Mucosa of stomach (tissue), 1 donor: ENCODE data around the gene EFHC1.
"Not testable (repeated sequence)": the region's sequence is repeated elsewhere in the genome, so short reads cannot be mapped to it uniquely, and the experiment has no call there.

ENCODE experiments used
- H3K27me3 ChIP-seq: one replicate; pipeline ENCODE4 v1.7.0; 2013; ENCODE audit warnings: mild to moderate bottlenecking, low read length; ENCODE audit not compliant: control insufficient read depth, insufficient read depth
- H3K36me3 ChIP-seq: one replicate; pipeline ENCODE4 v1.7.0; 2013; ENCODE audit warnings: low read length; ENCODE audit not compliant: control insufficient read depth, insufficient read depth
- H3K4me1 ChIP-seq: one replicate; pipeline ENCODE4 v1.7.0; 2013; ENCODE audit warnings: mild to moderate bottlenecking, low read length; ENCODE audit not compliant: control insufficient read depth, insufficient read depth
- H3K4me3 ChIP-seq: one replicate; pipeline ENCODE4 v1.7.0; 2013; ENCODE audit warnings: low read length
- H3K9ac ChIP-seq: one replicate; pipeline ENCODE4 v1.7.0; 2013; ENCODE audit warnings: mild to moderate bottlenecking, low read length, moderate library complexity
- H3K9me3 ChIP-seq: one replicate; pipeline ENCODE4 v1.7.0; 2013; ENCODE audit warnings: mild to moderate bottlenecking, low read length, moderate library complexity; ENCODE audit not compliant: control insufficient read depth
- donor health status: Pancreatic carcinoma.

The EFHC1 gene

DNA sequence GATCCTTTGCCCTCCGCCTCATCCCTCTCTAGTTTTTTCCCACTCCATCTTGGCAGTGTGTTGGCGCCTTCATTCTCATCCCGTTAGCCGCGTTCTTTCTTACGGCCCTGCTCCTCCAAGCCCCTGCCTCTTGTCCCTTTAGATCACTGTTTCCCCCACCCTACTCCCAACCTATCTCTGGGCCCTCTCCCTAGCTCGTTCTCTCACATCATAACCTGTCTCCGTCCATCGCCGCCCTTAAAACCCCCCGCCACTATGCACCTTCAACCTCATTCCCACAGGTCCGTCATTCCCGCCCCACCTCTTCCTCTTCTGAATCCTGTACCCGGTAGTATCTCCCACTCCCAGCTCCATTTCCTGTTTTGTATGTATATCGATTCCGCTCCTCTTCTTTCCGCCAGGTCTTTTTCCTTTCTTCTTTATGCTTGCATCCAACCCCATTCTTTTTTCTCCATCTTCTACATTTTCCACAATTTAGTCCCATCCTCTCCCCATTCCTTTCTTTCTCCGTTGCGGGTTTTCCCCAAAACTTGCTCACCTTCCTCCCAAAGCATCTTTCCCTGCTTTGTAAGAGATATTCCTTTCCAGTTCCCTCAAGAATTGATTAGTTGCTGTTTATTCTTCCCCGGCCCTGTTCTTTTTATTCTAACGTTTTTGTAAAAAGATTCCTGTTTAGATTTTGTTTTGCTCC lies 671 bp downstream of the EFHC1 start:
- Histone ChIP-seq H3K9ac (peak overlapping the region; percentile 80), H3K4me3 (peak overlapping the region; percentile 89), H3K9me3 (no peaks in the 10 kb centered on the region), H3K27me3 (no peaks in the 10 kb centered on the region), H3K4me1 (peaks cover 30% of the 10 kb centered on the region), H3K36me3 (no peaks in the 10 kb centered on the region)

DNA sequence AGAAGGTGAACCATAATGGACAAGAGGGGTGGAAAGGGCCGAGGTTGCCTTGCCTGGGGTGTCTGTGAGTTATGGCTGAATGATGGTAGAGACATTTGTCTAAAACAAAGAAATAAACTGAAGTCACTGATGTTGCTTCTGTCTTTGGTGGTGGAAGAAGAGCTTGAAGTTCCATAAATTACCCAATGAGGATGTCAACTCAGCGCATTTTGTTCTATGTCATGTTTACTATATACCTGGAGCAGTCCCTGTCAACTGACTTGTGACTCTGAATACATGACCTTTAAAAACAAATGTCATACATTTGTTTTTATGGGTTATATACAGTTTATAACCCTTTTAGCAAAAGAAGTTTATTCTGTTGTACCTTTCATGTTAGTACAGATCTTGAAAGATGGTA lies 2.0 kb downstream of the EFHC1 start:
- no peak overlapping the region for H3K9ac ChIP-seq
- H3K4me3 ChIP-seq: no peak overlapping the region
- H3K9me3 ChIP-seq: no peaks in the 10 kb centered on the region
- H3K27me3 ChIP-seq: no peaks in the 10 kb centered on the region
- no peaks in the 10 kb centered on the region for H3K36me3 ChIP-seq
- peaks cover 19% of the 10 kb centered on the region for H3K4me1 ChIP-seq

DNA sequence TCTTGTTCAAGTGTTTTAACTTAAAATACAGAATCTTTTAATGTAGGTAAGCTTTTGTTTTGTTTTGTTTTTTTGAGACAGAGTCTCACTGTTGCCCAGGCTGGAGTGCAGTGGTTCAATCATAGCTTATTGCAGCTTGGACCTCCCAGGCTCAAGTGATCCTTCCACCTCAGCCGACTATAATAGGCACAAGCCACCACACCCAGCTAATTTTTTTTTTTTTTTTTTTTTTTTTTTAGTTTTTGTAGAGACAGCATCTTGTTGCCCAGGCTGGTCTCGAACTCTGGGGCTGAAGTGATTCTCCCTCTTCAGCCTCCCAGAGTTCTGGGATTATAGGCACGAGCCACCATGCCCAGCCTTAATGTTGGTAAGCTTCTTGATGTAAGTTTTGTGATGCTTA lies 3.3 kb downstream of the EFHC1 start:
- Histone ChIP-seq H3K36me3 (no peaks in the 10 kb centered on the region), H3K9ac (no peak overlapping the region), H3K4me1 (peaks cover 7% of the 10 kb centered on the region), H3K4me3 (no peak overlapping the region), H3K27me3 (no peaks in the 10 kb centered on the region), H3K9me3 (no peaks in the 10 kb centered on the region)

DNA sequence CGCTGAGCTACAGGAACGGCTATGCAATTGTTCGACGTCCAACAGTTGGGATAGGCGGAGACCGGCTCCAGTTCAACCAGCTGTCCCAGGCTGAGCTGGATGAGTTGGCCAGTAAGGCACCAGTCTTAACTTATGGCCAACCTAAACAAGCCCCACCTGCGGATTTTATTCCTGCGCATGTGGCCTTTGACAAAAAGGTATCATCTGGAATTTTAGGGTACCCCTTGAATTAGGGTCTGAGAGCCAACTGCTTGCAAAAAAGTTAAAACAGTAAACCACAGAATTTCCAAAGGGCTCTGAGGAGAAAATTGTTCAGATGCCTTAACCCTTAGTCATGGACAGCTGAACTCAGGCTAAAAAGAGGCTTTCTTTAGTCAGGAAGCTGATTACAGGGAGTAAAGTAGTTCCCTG lies 3.8 kb downstream of the EFHC1 start:
- no peaks in the 10 kb centered on the region for H3K9me3 ChIP-seq
- H3K4me1 ChIP-seq: peaks cover 7% of the 10 kb centered on the region
- no peaks in the 10 kb centered on the region for H3K36me3 ChIP-seq
- H3K9ac ChIP-seq: no peak overlapping the region
- no peak overlapping the region for H3K4me3 ChIP-seq
- no peaks in the 10 kb centered on the region for H3K27me3 ChIP-seq

DNA sequence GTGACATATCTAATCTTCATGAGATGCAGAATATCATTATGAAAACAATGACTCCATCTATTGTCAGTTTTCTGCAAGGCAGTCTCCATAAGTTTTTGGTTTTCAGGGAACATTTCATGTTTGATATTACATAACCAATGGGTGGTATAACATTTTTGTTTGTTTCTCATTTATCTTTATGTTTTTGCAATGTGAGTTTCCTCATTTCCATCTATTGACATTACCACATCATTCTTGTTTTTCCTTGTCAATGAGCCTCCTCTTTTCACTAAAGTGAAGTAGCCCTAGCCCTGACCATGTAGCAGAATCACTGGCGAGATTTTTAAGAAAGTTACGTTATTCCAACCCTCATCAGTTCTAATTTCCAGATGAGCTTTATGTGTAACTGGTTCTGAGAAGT lies 4.4 kb downstream of the EFHC1 start:
- no peaks in the 10 kb centered on the region for H3K36me3 ChIP-seq
- H3K4me1 ChIP-seq: peaks cover 2% of the 10 kb centered on the region
- no peak overlapping the region for H3K9ac ChIP-seq
- H3K4me3 ChIP-seq: no peak overlapping the region
- no peaks in the 10 kb centered on the region for H3K9me3 ChIP-seq
- no peaks in the 10 kb centered on the region for H3K27me3 ChIP-seq

DNA sequence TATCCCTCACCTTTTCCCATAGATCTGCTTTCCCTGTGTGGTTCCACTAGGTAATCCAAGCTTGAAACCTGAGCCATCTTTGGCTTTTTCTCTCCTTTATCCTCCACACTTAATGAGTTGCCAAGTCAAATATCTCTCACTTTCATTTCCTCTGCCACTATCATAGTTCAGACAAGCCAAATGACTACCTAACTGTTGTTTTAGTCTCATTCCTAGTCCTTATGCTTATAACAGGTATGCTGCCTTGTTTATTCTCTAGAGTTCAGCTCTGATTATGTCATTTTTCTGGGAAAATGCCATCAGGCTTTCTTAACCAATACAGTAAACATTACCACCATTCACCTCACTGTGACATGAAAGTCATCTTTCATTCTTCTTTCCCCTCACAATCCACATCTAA lies 6.5 kb downstream of the EFHC1 start:
- no peak overlapping the region for H3K9ac ChIP-seq
- H3K4me1 ChIP-seq: no peaks in the 10 kb centered on the region
- no peaks in the 10 kb centered on the region for H3K27me3 ChIP-seq
- H3K36me3 ChIP-seq: no peaks in the 10 kb centered on the region
- H3K4me3 ChIP-seq: no peak overlapping the region
- H3K9me3 ChIP-seq: no peaks in the 10 kb centered on the region

DNA sequence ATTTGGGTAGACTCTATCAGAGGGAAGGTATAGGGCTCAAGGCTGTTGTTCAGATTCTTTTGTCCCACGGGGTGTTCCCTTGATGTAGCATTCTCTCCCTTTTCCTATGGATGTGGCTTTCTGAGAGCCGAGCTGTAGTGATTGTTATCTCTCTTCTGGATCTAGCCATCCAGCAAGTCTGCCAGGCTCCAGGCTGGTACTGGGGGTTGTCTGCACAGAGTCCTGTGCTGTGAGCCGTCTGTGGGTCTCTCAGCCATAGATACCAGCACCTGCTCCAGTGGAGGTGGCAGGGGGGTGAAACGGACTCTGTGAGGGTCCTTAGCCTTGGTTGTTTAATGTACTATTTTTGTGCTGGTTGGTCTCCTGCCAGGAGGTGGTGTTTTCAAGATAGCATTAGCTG lies 13.2 kb downstream of the EFHC1 start:
- H3K27me3 ChIP-seq, H3K36me3 ChIP-seq, H3K9me3 ChIP-seq, H3K4me1 ChIP-seq, H3K9ac ChIP-seq, H3K4me3 ChIP-seq: not testable (repeated sequence)

DNA sequence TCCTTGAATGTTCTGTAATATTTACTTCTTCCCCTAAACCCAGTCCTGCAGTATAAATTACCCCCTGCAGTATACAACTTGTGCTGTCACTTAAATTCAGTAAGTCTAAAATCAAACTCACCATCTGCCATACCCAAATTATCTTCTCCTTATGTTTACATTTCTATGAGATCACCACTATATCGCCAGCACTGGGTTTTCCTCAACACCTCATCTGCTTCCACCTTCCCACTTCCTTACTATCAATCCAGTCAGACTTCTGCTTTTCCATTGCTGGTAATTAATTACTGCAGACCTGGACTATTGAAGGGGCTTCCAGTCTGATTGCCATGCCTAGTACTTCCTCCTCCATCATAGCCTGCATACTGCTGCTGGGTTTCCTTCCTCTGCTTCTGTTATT lies 15.2 kb downstream of the EFHC1 start:
- Histone ChIP-seq H3K4me1 (peaks cover 8% of the 10 kb centered on the region), H3K4me3 (no peak overlapping the region), H3K9ac (no peak overlapping the region), H3K27me3 (no peaks in the 10 kb centered on the region), H3K9me3 (no peaks in the 10 kb centered on the region), H3K36me3 (no peaks in the 10 kb centered on the region)

DNA sequence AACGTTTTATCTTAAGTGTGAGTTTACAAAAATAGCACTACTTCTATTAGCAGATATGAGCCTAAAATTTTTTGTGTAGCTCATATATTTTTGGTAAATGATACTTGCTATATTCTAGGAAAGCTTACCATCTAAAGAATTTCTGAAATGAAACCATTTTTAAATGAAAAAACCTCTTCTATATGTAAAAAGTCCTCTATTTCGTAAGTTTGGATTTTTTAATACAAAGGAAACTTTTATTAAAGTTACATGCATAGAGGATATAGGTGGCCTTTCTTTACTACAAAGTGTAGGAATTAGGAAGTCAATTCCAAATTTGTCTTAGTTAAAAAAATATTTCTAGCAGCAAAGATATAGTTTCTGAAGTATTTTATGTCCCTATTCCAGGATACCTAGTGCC lies 18.8 kb downstream of the EFHC1 start:
- H3K4me3 ChIP-seq: no peak overlapping the region
- H3K9me3 ChIP-seq: no peaks in the 10 kb centered on the region

DNA sequence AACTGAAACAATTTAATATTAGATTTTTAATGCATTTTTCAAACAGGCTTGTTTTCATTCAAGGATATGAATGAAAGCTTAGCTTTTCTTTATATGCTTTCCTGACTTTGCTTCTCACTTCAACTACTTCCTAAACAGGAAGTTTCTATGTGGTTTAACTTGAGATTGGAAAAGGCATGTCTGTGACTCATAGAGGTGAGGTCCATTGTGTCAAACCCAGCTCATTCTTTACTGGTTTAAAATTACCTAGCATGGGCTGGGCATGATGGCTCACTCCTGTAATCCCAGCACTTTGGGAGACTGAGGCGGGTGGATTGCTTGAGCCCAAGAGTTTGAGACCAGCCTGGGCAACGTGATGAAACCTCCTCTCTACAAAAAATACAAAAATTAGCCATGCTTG lies 34.4 kb downstream of the EFHC1 start:
- no peaks in the 10 kb centered on the region for H3K36me3 ChIP-seq
- H3K9me3 ChIP-seq: no peaks in the 10 kb centered on the region
- no peak overlapping the region for H3K9ac ChIP-seq
- H3K4me3 ChIP-seq: no peak overlapping the region
- H3K27me3 ChIP-seq: no peaks in the 10 kb centered on the region
- H3K4me1 ChIP-seq: peaks cover 22% of the 10 kb centered on the region

More for the DNA sequence above, 18.8 kb downstream of the EFHC1 start:
- Histone ChIP-seq H3K4me1 (peaks cover 8% of the 10 kb centered on the region), H3K9ac (no peak overlapping the region), H3K36me3 (no peaks in the 10 kb centered on the region), H3K27me3 (no peaks in the 10 kb centered on the region)

DNA sequence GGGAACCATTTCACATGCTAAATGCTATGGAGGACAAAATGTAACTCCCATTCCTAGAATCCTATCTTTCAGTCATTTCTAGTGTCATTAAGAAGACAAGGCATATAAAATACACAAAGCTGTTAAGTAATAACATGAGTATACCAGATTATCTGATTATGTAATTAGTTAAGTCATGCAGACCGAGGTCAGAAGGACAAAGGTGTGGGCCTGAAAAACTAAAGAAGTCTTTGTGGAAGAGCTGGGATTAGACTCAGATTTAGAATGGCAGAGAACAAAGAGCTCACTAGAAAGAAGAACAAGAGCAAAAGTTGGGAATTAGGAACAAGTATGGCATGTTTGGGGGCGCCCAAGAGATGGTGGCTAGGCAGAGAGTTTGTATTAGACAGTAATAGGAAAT lies 37.0 kb downstream of the EFHC1 start:
- Histone ChIP-seq H3K4me3 (no peak overlapping the region), H3K9me3 (no peaks in the 10 kb centered on the region), H3K4me1 (peaks cover 22% of the 10 kb centered on the region), H3K27me3 (no peaks in the 10 kb centered on the region), H3K9ac (no peak overlapping the region), H3K36me3 (no peaks in the 10 kb centered on the region)

DNA sequence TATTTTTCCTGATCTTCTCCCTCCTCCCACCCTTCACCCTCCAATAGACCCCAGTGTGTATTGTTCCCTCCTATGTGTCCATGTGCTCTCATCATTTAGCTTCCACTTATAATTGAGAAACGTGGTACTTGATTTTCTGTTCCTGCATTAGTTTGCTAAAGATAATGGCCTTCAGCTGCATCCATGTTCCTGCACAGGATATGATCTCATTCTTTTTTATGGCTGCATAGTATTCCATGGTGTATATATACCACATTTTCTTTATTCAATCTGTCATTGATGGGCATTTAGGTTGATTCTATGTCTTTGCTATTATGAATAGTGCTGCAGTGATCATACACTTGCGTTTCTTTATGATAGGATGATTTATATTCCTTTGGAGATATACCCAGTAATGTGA lies 41.1 kb downstream of the EFHC1 start:
- peaks cover 12% of the 10 kb centered on the region for H3K4me1 ChIP-seq
- H3K36me3 ChIP-seq, H3K27me3 ChIP-seq, H3K9ac ChIP-seq, H3K4me3 ChIP-seq, H3K9me3 ChIP-seq: not testable (repeated sequence)

DNA sequence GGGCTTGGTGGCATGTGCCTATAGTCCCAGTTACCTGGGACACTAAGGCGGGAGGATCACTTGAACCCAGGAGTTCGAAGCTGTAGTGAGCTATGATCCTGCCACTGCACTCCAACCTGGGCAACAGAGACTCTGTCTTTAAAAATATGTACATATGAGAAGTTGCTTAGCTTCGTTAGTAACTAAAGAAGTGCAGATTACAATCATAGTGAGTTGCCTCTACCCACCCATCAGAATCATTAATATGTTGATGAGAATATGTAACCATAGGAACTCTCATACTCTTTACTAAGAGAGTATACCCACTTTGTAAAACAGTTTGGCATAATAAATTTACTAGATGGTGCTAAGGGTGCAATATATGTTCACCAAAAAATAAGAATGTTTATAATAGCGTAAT lies 54.0 kb downstream of the EFHC1 start:
- H3K36me3 ChIP-seq: no peaks in the 10 kb centered on the region
- no peaks in the 10 kb centered on the region for H3K27me3 ChIP-seq
- peaks cover 5% of the 10 kb centered on the region for H3K4me1 ChIP-seq
- H3K9ac ChIP-seq: no peak overlapping the region
- no peak overlapping the region for H3K4me3 ChIP-seq
- H3K9me3 ChIP-seq: no peaks in the 10 kb centered on the region
